ENCODE measurements around the gene GALNT16. TPM values are rescaled to one million over a fixed set of nuclear protein-coding genes. Genes with fewer than 3 reads are reported as not detected.

The GALNT16 gene
- total and polyA plus RNA-seq, 2 donors (not counting 3 experiments of a cell fraction or from before 2014, with no cell fraction given): 0.39 to 0.49 TPM

DNA sequence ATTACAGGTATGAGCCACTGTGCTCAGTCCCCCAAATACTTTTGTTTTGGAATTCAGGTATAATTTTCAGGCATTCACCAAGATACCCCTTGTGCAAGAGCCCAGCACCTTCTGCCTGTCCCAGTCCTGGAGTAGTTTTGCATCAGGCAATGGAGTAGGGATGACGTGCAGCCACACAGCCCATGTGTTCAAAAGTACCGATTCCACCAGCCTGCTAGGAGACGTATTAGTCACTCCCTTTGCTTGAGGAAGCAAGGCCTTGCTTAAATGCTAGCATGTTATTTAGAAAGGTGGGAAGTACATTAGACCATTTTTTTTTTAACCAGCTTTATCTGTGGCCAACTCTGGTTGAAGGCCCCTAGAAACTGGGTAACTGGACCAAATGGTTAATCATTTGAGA, 15.0 kb upstream of the GALNT16 start:
- Histone ChIP-seq H3K79me2 (ENCODE audit: control insufficient read depth, insufficient read depth, low read length) (no peaks in the 10 kb centered on the region), H3K27me3 (ENCODE audit: control insufficient read depth in 2 of 2, insufficient read depth in 2 of 2, low read length in 2 of 2) (no peaks in the 10 kb centered on the region), H3K4me3 (replicated peaks in 1 of 3; ENCODE audit: insufficient read depth in 1 of 3, low read depth in 1 of 3, low read length in 3 of 3) (no peak overlapping the region), H3K9me1 (replicated peaks; ENCODE audit: control insufficient read depth, extremely low read depth, insufficient read depth, low read length) (no peaks in the 10 kb centered on the region), H4K20me1 (replicated peaks; ENCODE audit: control insufficient read depth, extremely low read depth, insufficient read depth, low read length) (peaks cover 2% of the 10 kb centered on the region), H3K4me2 (ENCODE audit: insufficient read depth, low read length) (no peak overlapping the region), H3K4me1 (ENCODE audit: control insufficient read depth, extremely low read depth, insufficient read depth, low read length) (no peaks in the 10 kb centered on the region), H2AFZ (ENCODE audit: low read depth, low read length) (no peak overlapping the region), H3K9me3 (replicated peaks; ENCODE audit: control insufficient read depth, insufficient read depth, low read length) (no peaks in the 10 kb centered on the region), H3K36me3 (ENCODE audit: control insufficient read depth in 2 of 2, extremely low read depth in 1 of 2, insufficient read depth in 2 of 2, low read length in 2 of 2) (no peaks in the 10 kb centered on the region), H3K9ac (replicated peaks; ENCODE audit: extremely low read depth, insufficient read depth, low read length) (no peak overlapping the region), H3K27ac (ENCODE audit: insufficient read depth, low read depth, low read length) (no peak overlapping the region)
- ChIA-PET CTCF (no interaction called here), POLR2A (no interaction called here)
- intact Hi-C loops (cut with micrococcal nuclease) (loop anchor here (5.0 kb wide), 3 partner anchors 42 to 232 kb away; partner anchors contain the start of genes ERH and SLC39A9), dilution Hi-C loops (cut with MboI; ENCODE audit: extremely low pct_ligation_motif_present, low sequenced_read_pairs) (no loop called here)
- no peak for DNase-seq (ENCODE audit: low read depth, low spot score)
- FAIRE-seq: no peak
- BruUV-seq (replicated peaks): no TSS peak
- no peak for TF ChIP-seq POLR2AphosphoS5 (IDR thresholded peaks at IDR 0.05; ENCODE audit: insufficient read depth, low read depth, low read length)
- no peak for TF ChIP-seq GATA2 (IDR thresholded peaks at IDR 0.05; ENCODE audit: insufficient read depth, insufficient read length, low read depth, low read length)
- TF ChIP-seq, protein P1, sequence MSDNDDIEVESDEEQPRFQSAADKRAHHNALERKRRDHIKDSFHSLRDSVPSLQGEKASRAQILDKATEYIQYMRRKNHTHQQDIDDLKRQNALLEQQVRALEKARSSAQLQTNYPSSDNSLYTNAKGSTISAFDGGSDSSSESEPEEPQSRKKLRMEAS (IDR thresholded peaks at IDR 0.05; ENCODE audit: insufficient read depth, insufficient read length): no peak
- TF ChIP-seq MYC (IDR thresholded peaks at IDR 0.05; ENCODE audit: low read depth, low read length): no peak
- no peak for TF ChIP-seq JUN (IDR thresholded peaks at IDR 0.05; ENCODE audit: borderline replicate concordance, insufficient read depth, insufficient read length, low read depth)
- TF ChIP-seq CTCF (IDR thresholded peaks at IDR 0.05; ENCODE audit: extremely low read depth in 1 of 2, insufficient read depth in 1 of 2, low read depth in 1 of 2, low read length in 2 of 2): no peak
- no peak for TF ChIP-seq FOS (IDR thresholded peaks at IDR 0.05; ENCODE audit: borderline replicate concordance, insufficient read depth, low read length)
- TF ChIP-seq POLR2A (IDR thresholded peaks at IDR 0.05; ENCODE audit: low read depth, low read length): no peak
- TF ChIP-seq EZH2 (IDR thresholded peaks at IDR 0.05; ENCODE audit: borderline replicate concordance, low read depth, low read length, severe bottlenecking): no peak

All from endothelial cell of umbilical vein (primary cell).